HepG2 (cell line): Measurements from ENCODE around the gene GCN1. TPM values are rescaled to one million over a fixed set of nuclear protein-coding genes. Genes with fewer than 3 reads are reported as not detected.

Experiments used
- BCL6 ChIP-seq: IDR thresholded peaks from 2 replicates; pipeline ENCODE4 v1.6.1; 2016; ENCODE audit warnings: missing genetic modification reagents, missing compliant biosample characterization
- DZIP1 ChIP-seq: sonication (generic); formaldehyde crosslinking; IDR thresholded peaks from 2 replicates; pipeline ENCODE4 v1.5.0; 2020; ENCODE audit warnings: mild to moderate bottlenecking, missing genetic modification reagents
- ETS1 ChIP-seq: sonication (generic); formaldehyde crosslinking; IDR thresholded peaks from 2 replicates; pipeline ENCODE4 v1.4.0; 2020; ENCODE audit warnings: missing genetic modification reagents
- FOXJ3 ChIP-seq: sonication (generic); formaldehyde crosslinking; IDR thresholded peaks from 2 replicates; pipeline ENCODE4 v1.4.0; 2020; ENCODE audit warnings: missing genetic modification reagents, mild to moderate bottlenecking, borderline replicate concordance
- JARID2 ChIP-seq: sonication (generic); formaldehyde crosslinking; IDR thresholded peaks from 2 replicates; pipeline ENCODE4 v1.8.1; 2023; ENCODE audit warnings: missing genetic modification reagents, inconsistent platforms; ENCODE audit not compliant: insufficient replicate concordance
- PRMT3 ChIP-seq: sonication (generic); formaldehyde crosslinking; IDR thresholded peaks from 2 replicates; pipeline ENCODE4 v1.8.1; 2022; ENCODE audit warnings: low read depth, mild to moderate bottlenecking, moderate library complexity, missing genetic modification reagents, borderline replicate concordance
- TBL1XR1 ChIP-seq: fragments of 150-350 bp; IDR thresholded peaks from 2 replicates; pipeline ENCODE4 v1.6.1; 2014; ENCODE audit warnings: borderline replicate concordance, low read length; ENCODE audit not compliant: partially characterized antibody
- TRAFD1 ChIP-seq: sonication (generic); formaldehyde crosslinking; IDR thresholded peaks from 2 replicates; pipeline ENCODE4 v1.5.1; 2020; ENCODE audit warnings: missing genetic modification reagents, mild to moderate bottlenecking, borderline replicate concordance
- UBTF ChIP-seq: sonication (generic); formaldehyde crosslinking; IDR thresholded peaks from 2 replicates; pipeline ENCODE4 v1.4.0; 2020; ENCODE audit warnings: mild to moderate bottlenecking, missing genetic modification reagents
- ZNF10 ChIP-seq: sonication (generic); formaldehyde crosslinking; IDR thresholded peaks from 2 replicates; pipeline ENCODE4 v1.4.0; 2020; ENCODE audit warnings: mild to moderate bottlenecking, low read depth, missing genetic modification reagents, borderline replicate concordance
- ZNF646 ChIP-seq: sonication (generic); formaldehyde crosslinking; IDR thresholded peaks from 2 replicates; pipeline ENCODE4 v1.9.0; 2021; ENCODE audit warnings: mild to moderate bottlenecking, missing genetic modification reagents
- ZNF713 ChIP-seq: sonication (generic); formaldehyde crosslinking; IDR thresholded peaks from 2 replicates; pipeline ENCODE4 v1.4.0; 2020; ENCODE audit warnings: mild to moderate bottlenecking, missing genetic modification reagents
- polyA plus RNA-seq, 8 experiments: library from polyadenylated mRNA; depleted of rRNA in 3 of 8; stranded (reverse) in 7 of 8; unstranded in 1 of 8; fragments of >200 nt; fragmentation: Illumina TruSeq in 4 of 8; extraction: Trizol in 4 of 8; gene quantifications; 2 replicates each; pipeline versions ENCODE4 v1.2.1 to v1.2.3, GENCODE V29; 2011 to 2016; ENCODE audit warnings: low read depth in 4 of 8, missing spikeins in 1 of 8, mixed read lengths in 1 of 8; ENCODE audit not compliant: insufficient read depth in 1 of 8
- total RNA-seq, 5 experiments: library from RNA; depleted of rRNA; stranded (reverse); fragments of >200 nt; fragmentation: Illumina TruSeq; extraction: Trizol; gene quantifications; 2 replicates each; pipeline ENCODE4 v1.2.3, GENCODE V29; 2016; ENCODE audit warnings: low read depth in 1 of 5

GCN1 gene
- total and polyA plus RNA-seq, 2 of the 13 experiments (the other 11 are each of a cell fraction or from before 2014, with no cell fraction given) = 58.2 to 83.0 TPM

GRCh38 chr12:120116792-120117651, 77.5 kb downstream of the GCN1 start (continued):
- TF ChIP-seq ZNF646 (CRISPR knock-in tag) = no peak
- no peak for TF ChIP-seq JARID2 (CRISPR knock-in tag)
- peak; percentile 19 for TF ChIP-seq TBL1XR1
- 0 out of 2 replicates have a peak, but pooled peaks have one; percentile 6 for TF ChIP-seq BCL6 (CRISPR knock-in tag)
- no peak for TF ChIP-seq PRMT3
- TF ChIP-seq ETS1 = peak; percentile 48; the same call in 1 of the 2 replicates
- TF ChIP-seq UBTF (CRISPR knock-in tag) = peak; percentile 90
- no peak for TF ChIP-seq FOXJ3 (CRISPR knock-in tag)
- TF ChIP-seq ZNF713 (CRISPR knock-in tag) = no peak
- no peak for TF ChIP-seq DZIP1 (CRISPR knock-in tag)
- no peak for TF ChIP-seq ZNF10 (CRISPR knock-in tag)
- no peak for TF ChIP-seq TRAFD1 (CRISPR knock-in tag)
